HepG2 (cell line): ENCODE measurements around the gene DOCK9. TPM values are rescaled to one million over a fixed set of nuclear protein-coding genes. Genes with fewer than 3 reads are reported as not detected.

ENCODE experiments used
- ATAC-seq: fragments of 200-7000 bp; cut with Tn5 transposase; 3 replicates; pipeline ENCODE4 v1.9.1; 2020; ENCODE audit warnings: mild to moderate bottlenecking, moderate library complexity
- BruUV-seq: library from RNA; stranded (reverse); fragments of 400-500 nt; replicated peaks from 2 replicates; lab custom pipeline; 2021; lab: Mats Ljungman, UMichigan
- CTCF ChIA-PET: fragments of 300-600 bp; formaldehyde crosslinking; extraction: SDS; loops from one replicate; lab custom pipeline; 2021; ENCODE audit warnings: low total read pairs, inconsistent platforms, low intra/inter-chr PET ratio; lab: Yijun Ruan, JAX
- POLR2A ChIA-PET: fragments of 350-600 bp; sonication (Branson Sonifier 250); formaldehyde crosslinking; loops from one replicate; lab custom pipeline; 2020; ENCODE audit warnings: antibody characterized with exemption, inconsistent platforms; lab: Yijun Ruan, JAX
- DNase-seq: peaks from one replicate; pipeline ENCODE4 v3.0.0-alpha.2; 2015; ENCODE audit warnings: low spot score
- FAIRE-seq: peaks from 3 replicates; lab custom pipeline; 2011; peaks lifted over from hg19 to GRCh38; lab: Jason Lieb, UNC
- H2AFZ ChIP-seq: one replicate; pipeline ENCODE4 v1.6.1; 2011; ENCODE audit warnings: low read length, inconsistent platforms
- H3K27ac ChIP-seq: fragments of 300-600 bp; 3 replicates; pipeline ENCODE4 v1.8.0; 2011; ENCODE audit warnings: mixed run types, mild to moderate bottlenecking, mixed read lengths, low read length, inconsistent platforms; ENCODE audit not compliant: insufficient read depth; ENCODE audit errors: extremely low read length
- H3K27me3 ChIP-seq, 2 experiments: fragments of 200-600 bp in 1 of 2; 2 replicates in 1 of 2; 3 replicates in 1 of 2; pipeline versions ENCODE4 v1.6.0 to v1.8.0; 2011; ENCODE audit warnings: low read length in 2 of 2, mild to moderate bottlenecking in 2 of 2, moderate library complexity in 2 of 2, inconsistent platforms in 1 of 2; ENCODE audit not compliant: insufficient read depth in 2 of 2, control insufficient read depth in 1 of 2
- H3K36me3 ChIP-seq, 2 experiments: fragments of 200-600 bp in 1 of 2; replicated peaks in 1 of 2; 2 replicates in 1 of 2; 3 replicates in 1 of 2; pipeline versions ENCODE4 v1.5.1 to v1.8.0; 2011; ENCODE audit warnings: low read length in 2 of 2, inconsistent platforms in 1 of 2; ENCODE audit not compliant: insufficient read depth in 2 of 2, control insufficient read depth in 1 of 2
- H3K4me1 ChIP-seq: 2 replicates; pipeline ENCODE4 v1.5.1; 2012; ENCODE audit warnings: low read length, inconsistent platforms; ENCODE audit not compliant: insufficient read depth
- H3K4me2 ChIP-seq: 2 replicates; pipeline ENCODE4 v1.6.0; 2011; ENCODE audit warnings: low read depth, low read length, inconsistent platforms
- H3K4me3 ChIP-seq, 3 experiments: fragments of 200-600 bp in 1 of 3; sonication (generic), shearing (Covaris generic) in 1 of 3; replicated peaks in 1 of 3; 2 replicates each; pipeline ENCODE4 v1.5.1; 2011 to 2016; ENCODE audit warnings: low read length in 3 of 3, inconsistent platforms in 2 of 3, low read depth in 2 of 3, mild to moderate bottlenecking in 2 of 3, control low read depth in 1 of 3, mixed read lengths in 1 of 3; ENCODE audit not compliant: insufficient read depth in 1 of 3
- H3K79me2 ChIP-seq: one replicate; pipeline ENCODE4 v1.6.1; 2011; ENCODE audit warnings: low read length, inconsistent platforms; ENCODE audit not compliant: insufficient read depth
- H3K9ac ChIP-seq: 2 replicates; pipeline ENCODE4 v1.6.0; 2011; ENCODE audit warnings: mild to moderate bottlenecking, low read depth, low read length, inconsistent platforms; ENCODE audit not compliant: insufficient read depth
- H3K9me3 ChIP-seq: 2 replicates; pipeline ENCODE4 v1.5.1; 2012; ENCODE audit warnings: mild to moderate bottlenecking, low read length
- H4K20me1 ChIP-seq: 2 replicates; pipeline ENCODE4 v1.6.0; 2011; ENCODE audit warnings: inconsistent platforms, mild to moderate bottlenecking, low read length, moderate library complexity; ENCODE audit not compliant: insufficient read depth
- ELF3 ChIP-seq: IDR thresholded peaks from 2 replicates; pipeline ENCODE4 v1.6.1; 2016; ENCODE audit warnings: missing genetic modification reagents, missing compliant biosample characterization
- KDM5A ChIP-seq: fragments of 200-600 bp; sonication (generic); IDR thresholded peaks from 2 replicates; pipeline ENCODE4 v1.7.0; 2018; ENCODE audit warnings: antibody characterized with exemption, mild to moderate bottlenecking, low read length, borderline replicate concordance
- POGK ChIP-seq: sonication (generic); formaldehyde crosslinking; conservative IDR thresholded peaks from 2 replicates; pipeline ENCODE4 v1.8.0; 2022; ENCODE audit warnings: mild to moderate bottlenecking, moderate library complexity, missing genetic modification reagents
- SRSF4 ChIP-seq: fragments of 200-400 bp; formaldehyde crosslinking; IDR thresholded peaks from one replicate; pipeline ENCODE4 v1.6.1; 2018; ENCODE audit warnings: mild to moderate bottlenecking, low read depth, low read length, moderate library complexity; ENCODE audit not compliant: poor library complexity, severe bottlenecking
- THRA ChIP-seq: sonication (generic); formaldehyde crosslinking; IDR thresholded peaks from 2 replicates; pipeline ENCODE4 v1.4.0; 2020; ENCODE audit warnings: missing genetic modification reagents, borderline replicate concordance
- TRIM24 ChIP-seq: sonication (generic); formaldehyde crosslinking; IDR thresholded peaks from 2 replicates; pipeline ENCODE4 v1.8.0; 2022; ENCODE audit warnings: mild to moderate bottlenecking, missing genetic modification reagents
- ZNF569 ChIP-seq: sonication (generic); formaldehyde crosslinking; IDR thresholded peaks from 2 replicates; pipeline ENCODE4 v1.5.0; 2020; ENCODE audit warnings: mild to moderate bottlenecking, missing genetic modification reagents, moderate library complexity, borderline replicate concordance
- ZNF580 ChIP-seq: IDR thresholded peaks from 2 replicates; pipeline ENCODE4 v1.6.1; 2016; ENCODE audit warnings: low read depth, borderline replicate concordance
- in situ Hi-C: cut with HindIII; loops from 2 replicates; pipeline ENCODE4 v1.10.0; 2017; ENCODE audit warnings: low pct_unique_long_range_greater_than_20kb; ENCODE audit not compliant: extremely low pct_ligation_motif_present
- intact Hi-C: fragments of 100-400 bp; cut with micrococcal nuclease; formaldehyde crosslinking; loops from one replicate; pipeline ENCODE4 v1.10.0; 2022; ENCODE audit not compliant: unreplicated experiment
- polyA plus RNA-seq, 8 experiments: library from polyadenylated mRNA; depleted of rRNA in 3 of 8; stranded (reverse) in 7 of 8; unstranded in 1 of 8; fragments of >200 nt; fragmentation: Illumina TruSeq in 4 of 8; extraction: Trizol in 4 of 8; gene quantifications; 2 replicates each; pipeline versions ENCODE4 v1.2.1 to v1.2.3, GENCODE V29; 2011 to 2016; ENCODE audit warnings: low read depth in 4 of 8, missing spikeins in 1 of 8, mixed read lengths in 1 of 8; ENCODE audit not compliant: insufficient read depth in 1 of 8
- total RNA-seq, 5 experiments: library from RNA; depleted of rRNA; stranded (reverse); fragments of >200 nt; fragmentation: Illumina TruSeq; extraction: Trizol; gene quantifications; 2 replicates each; pipeline ENCODE4 v1.2.3, GENCODE V29; 2016; ENCODE audit warnings: low read depth in 1 of 5
- TF ChIP-seq, protein P1 (sequence below): sonication (generic); formaldehyde crosslinking; IDR thresholded peaks from 2 replicates; pipeline ENCODE4 v1.8.1; 2023; ENCODE audit warnings: missing genetic modification reagents, mild to moderate bottlenecking, borderline replicate concordance

The DOCK9 gene
- total and polyA plus RNA-seq, 2 of the 13 experiments (the other 11 are each of a cell fraction or from before 2014, with no cell fraction given), result 0.44 to 0.97 TPM

- TF ChIP-seq POGK (CRISPR knock-in tag), result no peak
These were observed 64.1 kb downstream of the DOCK9 start (continued) for GRCh38 chr13:98913741-98914140.

GRCh38 chr13:98912846-98913245, 65.0 kb downstream of the DOCK9 start:
- Histone ChIP-seq H3K27me3 (no peaks in the 10 kb centered on the region), H3K9me3 (no peaks in the 10 kb centered on the region), H3K4me2 (no peak overlapping the region), H3K79me2 (no peaks in the 10 kb centered on the region), H2AFZ (no peak overlapping the region), H3K4me1 (no peaks in the 10 kb centered on the region), H3K9ac (no peak overlapping the region), H3K36me3 (no peaks in the 10 kb centered on the region), H3K4me3 (no peak overlapping the region), H4K20me1 (no peaks in the 10 kb centered on the region), H3K27ac (no peak overlapping the region)
- TF ChIP-seq SRSF4, result no peak
- TF ChIP-seq, protein P1, sequence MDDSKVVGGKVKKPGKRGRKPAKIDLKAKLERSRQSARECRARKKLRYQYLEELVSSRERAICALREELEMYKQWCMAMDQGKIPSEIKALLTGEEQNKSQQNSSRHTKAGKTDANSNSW (CRISPR knock-in tag), result no peak
- no peak for TF ChIP-seq ELF3 (CRISPR knock-in tag)
- no peak for TF ChIP-seq KDM5A
- TF ChIP-seq ZNF580 (CRISPR knock-in tag), result no peak
- TF ChIP-seq ZNF569 (CRISPR knock-in tag), result no peak
- no peak for TF ChIP-seq TRIM24
- TF ChIP-seq THRA (CRISPR knock-in tag), result no peak
- in situ Hi-C loops, result no loop called here
- no peak for DNase-seq
- no peak for ATAC-seq
- no peak for FAIRE-seq
- CTCF ChIA-PET, result no interaction called here
- no TSS peak for BruUV-seq
- POLR2A ChIA-PET, result no interaction called here
- intact Hi-C loops, result no loop called here
